GM18519 (cell line): ENCODE measurements around the gene RGS1.

Experiments
- ATAC-seq: cut with Tn5 transposase; IDR thresholded peaks from one replicate; pipeline ENCODE4 v1.9.1; 2021; ENCODE audit warnings: mild to moderate bottlenecking, moderate library complexity; ENCODE audit not compliant: unreplicated experiment, low FRiP score

Gene RGS1

DNA sequence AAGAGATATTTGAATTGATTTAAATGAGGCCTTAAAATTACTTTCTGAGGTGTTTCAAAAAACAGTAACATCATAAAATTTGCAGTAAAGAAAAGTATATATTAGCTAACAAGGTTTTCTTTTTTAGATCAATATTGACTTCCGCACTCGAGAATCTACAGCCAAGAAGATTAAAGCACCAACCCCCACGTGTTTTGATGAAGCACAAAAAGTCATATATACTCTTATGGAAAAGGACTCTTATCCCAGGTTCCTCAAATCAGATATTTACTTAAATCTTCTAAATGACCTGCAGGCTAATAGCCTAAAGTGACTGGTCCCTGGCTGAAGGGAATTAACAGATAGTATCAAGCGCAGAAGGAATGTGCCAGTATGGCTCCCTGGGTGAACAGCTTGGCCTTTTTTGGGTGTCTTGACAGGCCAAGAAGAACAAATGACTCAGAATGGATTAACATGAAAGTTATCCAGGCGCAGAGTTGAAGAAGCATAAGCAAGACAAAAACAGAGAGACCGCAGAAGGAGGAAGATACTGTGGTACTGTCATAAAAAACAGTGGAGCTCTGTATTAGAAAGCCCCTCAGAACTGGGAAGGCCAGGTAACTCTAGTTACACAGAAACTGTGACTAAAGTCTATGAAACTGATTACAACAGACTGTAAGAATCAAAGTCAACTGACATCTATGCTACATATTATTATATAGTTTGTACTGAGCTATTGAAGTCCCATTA, 3.6 kb downstream of the RGS1 start:
- ATAC-seq, result peak; percentile 17

DNA sequence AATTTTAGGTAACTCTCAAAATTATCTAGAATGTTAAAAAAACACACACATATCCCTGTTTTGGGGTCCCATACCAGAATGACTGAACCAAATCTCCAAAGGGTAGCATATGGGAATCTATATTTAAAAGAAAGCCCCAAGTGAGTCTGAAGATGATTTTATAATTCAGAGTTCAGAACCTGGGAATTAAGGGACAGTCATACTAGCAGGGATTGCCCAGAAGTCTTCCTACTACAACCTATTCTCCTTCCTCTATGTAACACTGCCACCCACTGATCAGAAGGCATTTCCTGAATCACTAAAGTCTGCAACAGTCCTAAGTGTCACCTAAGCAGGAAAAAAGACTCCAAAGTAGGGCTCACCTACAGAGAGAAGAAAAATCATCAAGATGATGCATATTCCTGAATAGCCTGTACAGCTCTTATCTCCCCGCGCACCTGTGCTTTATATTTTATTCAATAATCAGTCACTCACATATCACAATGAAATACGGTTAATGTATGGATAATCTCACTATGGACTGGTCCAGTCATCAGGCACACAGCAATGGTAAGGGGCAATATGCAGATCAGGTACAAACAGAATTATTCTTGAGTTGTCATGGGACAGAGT, 4.9 kb downstream of the RGS1 start:
- peak; percentile 22 for ATAC-seq

DNA sequence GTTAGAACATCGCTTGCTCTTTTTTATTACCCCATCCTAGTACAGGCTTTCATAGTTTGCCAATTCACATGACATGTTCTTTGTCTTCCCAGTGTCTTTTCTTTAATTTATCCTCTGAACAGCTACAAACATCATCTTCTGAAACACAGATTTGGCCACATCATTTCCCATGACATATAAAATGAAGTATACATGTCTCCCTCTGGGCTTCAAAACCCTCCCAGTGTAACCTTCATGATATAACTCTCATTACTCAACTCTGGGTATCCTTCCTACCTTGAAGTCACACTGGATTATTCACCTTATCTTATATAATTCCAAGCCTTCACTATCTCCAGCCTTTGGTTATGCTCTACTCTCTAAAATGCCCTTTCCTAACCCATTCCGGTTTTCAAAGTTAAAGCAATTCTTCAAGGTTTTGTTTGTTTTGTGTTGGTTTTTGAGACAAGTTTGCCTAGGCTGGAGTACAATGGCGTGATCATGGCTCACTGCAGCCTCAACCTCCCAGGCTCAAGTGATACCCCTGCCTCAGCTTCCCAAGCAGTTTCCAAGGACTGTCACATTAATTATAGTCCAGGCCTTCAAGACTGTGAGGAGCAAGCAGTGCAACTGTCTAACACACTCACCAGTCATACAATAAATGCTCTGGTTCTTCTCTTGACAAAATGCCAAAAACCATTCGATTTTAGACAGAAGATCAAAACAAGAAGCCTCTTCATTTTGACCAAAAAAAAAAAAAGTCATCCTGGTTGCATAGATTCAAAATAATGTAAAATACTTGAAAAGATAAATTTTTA, 5.8 kb downstream of the RGS1 start:
- ATAC-seq, result peak; percentile 5

DNA sequence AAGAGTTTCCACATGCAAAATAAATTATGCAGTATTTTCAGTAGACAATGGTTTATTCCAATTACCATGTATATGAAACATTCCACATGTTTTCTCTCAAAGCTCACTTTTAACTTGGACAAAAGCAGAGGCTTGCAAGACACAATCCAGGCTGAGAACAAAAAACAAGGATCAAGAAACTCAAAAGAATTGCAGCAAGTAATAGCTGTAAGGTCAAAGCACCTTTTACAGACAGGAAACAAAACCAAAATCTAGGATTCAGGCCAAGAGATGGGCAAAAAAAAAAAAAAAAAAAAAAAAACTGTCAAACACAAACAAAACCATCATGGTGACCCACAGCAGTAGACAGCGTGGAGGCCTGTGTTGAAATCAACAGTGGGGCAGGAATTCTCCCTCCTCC, 9.3 kb downstream of the RGS1 start:
- ATAC-seq, result no peak

DNA sequence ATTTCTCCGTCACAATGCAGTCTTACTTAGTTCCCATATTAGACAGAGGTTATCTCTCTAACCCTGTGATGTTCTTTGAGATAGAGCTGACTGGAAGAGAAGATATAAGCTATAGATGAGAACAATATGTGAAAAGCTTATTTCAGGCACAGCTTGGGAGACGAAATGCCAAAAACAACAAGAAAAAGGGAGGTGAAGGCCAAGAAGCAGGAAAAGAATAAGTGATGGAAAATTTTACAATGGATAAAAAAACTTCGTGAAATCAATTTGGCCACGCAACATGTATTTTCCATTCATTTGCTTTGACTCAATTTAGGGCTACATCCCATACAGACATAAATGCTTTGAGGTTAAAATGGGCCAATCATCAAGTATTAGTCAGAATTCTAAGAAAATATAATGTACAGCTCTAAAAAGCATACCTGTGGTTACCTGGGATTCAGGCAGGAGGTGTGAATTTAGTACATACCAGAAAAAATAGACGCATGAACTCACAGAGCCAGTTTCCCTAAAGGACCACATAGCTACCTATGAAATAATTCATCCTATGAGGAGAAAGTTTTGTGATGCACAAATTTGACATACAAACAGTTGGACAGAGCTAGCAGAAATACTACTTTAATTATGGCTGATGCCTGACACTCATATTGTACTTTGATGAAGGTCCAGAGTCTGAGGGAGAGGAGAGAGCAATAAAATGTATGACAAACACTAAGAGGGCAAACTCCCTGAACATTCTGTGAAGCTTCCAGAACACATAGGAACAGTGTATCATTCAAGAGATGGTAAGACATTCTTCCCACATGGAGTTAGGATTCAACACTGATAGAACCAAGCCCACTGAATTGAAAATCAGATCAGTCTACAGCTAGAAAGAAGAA, 12.1 kb downstream of the RGS1 start:
- no peak for ATAC-seq

DNA sequence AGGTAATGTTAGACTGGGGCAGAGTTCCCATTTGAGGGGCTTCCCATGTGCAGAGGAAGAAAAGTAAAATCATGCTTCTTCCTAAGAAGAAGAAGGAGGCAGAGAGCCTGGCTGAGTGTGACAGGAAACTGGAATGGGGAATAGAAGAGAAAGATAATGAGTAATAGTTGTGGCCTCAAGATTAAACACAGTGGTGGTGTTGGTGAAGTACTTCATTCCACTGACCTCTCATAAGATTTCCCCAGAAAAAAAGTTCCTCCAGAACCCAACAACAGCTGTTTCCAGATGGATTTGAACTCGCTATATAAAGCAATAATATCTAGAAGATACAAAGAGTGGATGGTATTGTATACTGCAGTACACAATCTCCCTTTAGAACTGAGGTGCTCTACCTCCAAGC, 13.0 kb downstream of the RGS1 start:
- ATAC-seq, result no peak

DNA sequence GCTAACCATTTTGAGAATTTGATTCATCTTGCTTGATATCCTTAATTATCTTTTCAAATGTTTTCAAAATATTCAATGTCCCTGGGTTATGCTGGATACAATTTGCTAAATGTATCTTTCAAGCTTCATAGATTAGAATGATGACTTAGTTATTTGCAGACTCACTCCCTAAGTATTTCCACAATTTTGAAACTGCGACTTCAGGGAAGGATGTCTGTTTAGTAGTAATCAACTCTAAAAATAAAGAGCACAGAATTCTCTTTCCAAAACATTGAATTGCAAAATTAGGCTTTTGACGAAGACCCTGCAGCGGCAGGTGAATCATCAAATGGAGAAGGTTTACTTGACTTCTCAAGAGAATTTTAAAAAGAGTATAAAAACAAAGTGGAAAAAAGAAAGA, 14.2 kb downstream of the RGS1 start:
- no peak for ATAC-seq

DNA sequence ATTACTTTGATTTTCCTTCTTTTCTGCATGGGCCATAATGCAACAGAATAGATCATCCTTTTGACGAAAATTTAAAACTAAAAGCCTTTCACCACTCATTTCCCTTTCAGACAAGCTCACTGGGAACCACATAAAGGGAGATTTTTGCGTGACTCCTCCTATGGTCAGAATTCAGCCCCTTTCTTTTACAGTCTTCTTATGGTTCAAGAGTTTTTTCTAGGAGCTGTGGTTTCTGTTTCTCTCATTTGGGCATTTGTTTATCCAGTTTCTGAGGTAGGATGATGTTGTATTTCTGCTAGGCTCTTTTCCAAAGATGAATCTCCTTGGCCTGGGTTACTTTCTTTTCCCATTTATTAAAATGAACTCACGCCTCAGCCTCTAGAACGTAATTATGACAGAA, 16.9 kb downstream of the RGS1 start:
- ATAC-seq, result no peak

DNA sequence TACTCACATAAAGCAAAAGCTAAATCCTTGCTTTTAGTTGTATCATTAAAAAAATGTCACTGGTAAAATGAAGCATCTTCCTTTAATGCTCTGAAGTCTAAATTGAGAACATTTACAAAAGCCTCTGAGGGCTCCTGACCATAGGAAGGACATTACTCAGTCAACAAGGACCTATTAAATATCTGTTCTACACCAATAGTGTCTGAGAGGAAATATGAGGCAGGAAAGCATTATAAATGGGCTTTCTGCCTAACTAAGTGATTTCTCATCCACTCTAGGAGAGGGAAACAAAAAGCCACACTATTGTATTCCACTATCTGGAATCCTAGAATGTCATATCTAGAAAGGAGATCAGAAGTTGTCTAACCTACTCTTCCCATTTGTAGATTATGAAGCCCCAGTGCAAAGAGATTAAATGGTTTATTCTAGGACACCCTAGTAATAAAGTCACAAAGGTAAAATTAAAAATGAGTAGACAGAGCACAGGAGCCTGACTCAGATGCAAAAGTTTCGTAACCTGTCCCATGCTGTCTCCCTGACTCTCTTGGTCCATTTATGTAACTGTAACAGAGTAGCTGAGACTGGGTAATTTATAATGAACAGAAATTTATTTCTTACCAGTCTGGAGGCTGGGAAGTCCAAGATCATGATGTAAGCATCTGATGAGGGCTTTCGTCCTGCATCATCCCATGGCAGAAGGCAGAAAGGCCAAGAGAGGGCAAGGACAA, 17.6 kb downstream of the RGS1 start:
- ATAC-seq, result no peak

DNA sequence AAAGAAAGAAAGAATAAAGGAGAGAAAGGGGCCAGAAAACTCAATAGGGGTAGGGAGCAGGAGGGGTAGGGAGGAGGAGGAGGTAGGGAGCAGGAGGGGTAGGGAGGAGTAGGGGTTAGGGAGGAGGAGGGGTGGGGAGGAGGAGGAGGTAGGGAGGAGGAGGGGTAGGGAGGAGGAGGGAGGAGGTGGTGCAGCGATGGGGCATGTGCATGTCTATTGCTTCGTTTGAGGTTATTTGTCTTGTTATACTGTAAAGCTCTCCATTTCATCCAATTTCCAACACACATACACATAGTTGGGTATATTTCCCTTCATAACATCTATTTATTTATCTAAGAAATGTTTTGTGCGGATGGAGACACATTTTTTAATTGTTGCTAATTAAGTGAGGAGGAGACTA, 19.7 kb downstream of the RGS1 start:
- ATAC-seq, result no peak

DNA sequence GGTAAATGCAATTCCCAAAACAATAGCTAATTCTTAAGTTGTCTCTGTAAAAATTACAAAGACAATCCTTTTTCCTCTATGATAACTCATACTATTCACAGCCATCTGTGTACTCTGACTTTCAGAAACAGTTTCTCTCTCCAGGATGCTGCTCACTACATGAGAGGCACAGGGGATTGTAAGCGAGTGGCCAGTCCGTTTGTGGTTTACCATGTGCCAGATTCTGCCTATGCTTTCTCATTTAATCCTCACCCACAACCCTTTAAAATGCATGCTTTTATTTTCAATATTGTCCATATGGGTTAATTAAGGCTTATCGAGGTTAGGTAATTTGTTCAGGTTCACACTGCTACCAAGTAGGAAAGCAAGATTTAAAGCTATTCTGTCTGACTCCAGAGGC, 23.0 kb downstream of the RGS1 start:
- no peak for ATAC-seq

DNA sequence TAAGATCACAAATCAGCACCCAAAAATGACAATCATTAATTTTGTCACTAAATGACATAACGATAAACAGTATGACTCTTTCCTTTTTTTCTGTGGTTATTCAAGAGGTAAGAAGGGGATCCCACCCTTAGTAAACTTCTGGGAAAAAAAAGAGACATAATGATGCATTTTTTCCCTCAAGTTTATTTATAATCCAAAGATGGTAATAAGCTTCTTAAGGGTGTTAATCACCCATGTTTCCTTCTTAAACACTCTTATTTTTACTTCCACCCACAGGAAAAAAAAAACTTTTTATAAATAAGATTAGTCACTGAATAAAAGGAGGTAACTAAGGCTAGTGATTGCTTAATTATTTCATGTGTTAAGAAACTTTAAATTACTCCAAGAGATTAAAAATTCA, 24.7 kb downstream of the RGS1 start:
- ATAC-seq, result no peak

DNA sequence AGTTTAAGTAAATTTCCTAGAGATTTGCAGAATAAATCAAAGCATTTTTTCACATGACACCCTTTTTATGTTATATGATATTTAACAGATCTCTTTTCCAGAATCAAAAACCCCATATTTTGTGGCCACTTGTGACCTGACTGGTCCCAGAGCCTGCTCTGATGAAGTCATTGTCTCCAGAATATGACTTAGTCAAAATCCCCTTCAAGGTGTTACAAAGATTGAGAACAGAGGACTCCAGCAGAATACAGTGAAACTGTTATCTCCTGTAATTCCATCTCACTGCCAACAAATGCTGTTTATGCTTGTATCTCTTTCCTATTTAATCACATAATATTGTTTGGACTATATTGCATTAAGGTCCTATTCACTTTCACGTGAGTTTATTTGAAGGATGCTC, 25.6 kb downstream of the RGS1 start:
- ATAC-seq, result peak; percentile 34

DNA sequence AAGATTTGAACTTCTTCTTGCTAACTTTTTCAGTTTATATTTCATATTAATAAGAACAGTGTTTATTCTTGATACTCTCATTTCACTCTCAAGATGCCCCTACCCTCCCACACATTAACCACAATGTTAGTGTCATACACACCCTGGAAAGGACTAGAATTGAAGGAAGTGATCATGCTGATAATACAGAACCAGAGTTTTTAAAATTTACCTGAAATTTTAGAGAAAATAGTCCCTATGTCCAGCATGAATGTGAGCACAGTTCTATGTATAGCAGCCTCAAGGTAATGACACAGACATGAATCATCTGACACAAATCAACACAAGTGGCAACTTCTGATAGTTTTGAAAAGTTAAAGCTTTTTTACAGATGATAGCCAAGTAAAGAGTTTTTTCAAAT, 26.0 kb downstream of the RGS1 start:
- peak; percentile 30 for ATAC-seq

DNA sequence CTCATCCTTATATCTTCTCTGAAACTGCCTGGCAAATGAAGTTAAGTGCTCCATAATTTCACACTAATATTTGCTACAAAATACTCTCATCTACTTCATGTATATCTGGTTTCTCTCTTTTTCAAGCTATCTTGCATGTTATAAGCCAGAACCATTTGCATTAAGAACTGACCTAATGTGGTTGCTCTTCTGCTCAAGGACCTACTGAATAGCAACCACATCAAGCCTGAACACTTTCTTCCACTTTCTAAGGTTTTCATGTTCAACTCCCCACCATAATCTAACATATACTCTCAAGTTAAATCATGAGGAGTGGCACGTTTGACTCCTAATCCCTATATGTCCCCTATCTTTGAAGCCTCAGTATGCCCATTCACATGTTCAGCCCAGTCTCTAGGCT, 27.2 kb downstream of the RGS1 start:
- no peak for ATAC-seq

DNA sequence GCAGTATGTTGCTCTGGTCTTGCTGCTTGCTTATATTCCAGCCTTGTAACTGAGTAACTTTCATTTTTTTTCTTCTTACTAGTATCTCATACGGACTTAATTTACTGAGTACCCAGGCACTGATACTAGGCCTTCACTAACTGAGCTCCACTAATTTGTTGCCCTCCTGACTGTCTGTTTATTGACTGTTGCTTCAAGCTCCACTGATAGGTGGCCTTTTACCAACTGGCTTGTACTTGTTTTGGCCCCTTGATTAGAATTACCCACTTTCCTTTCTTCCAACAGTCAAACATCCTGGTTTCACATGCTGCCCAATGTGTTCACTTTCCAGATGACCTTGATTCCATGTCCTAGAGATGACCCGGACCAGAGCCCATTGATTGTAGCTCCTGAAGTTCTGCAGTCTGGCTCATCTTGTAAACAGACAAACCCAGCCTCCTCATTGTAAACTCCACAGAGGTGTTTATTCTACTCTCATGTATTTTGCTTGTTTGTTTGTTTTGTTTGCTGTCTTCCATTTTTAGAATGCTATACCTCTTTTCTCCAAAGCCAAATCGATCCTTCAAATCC, 27.7 kb downstream of the RGS1 start:
- ATAC-seq, result no peak

DNA sequence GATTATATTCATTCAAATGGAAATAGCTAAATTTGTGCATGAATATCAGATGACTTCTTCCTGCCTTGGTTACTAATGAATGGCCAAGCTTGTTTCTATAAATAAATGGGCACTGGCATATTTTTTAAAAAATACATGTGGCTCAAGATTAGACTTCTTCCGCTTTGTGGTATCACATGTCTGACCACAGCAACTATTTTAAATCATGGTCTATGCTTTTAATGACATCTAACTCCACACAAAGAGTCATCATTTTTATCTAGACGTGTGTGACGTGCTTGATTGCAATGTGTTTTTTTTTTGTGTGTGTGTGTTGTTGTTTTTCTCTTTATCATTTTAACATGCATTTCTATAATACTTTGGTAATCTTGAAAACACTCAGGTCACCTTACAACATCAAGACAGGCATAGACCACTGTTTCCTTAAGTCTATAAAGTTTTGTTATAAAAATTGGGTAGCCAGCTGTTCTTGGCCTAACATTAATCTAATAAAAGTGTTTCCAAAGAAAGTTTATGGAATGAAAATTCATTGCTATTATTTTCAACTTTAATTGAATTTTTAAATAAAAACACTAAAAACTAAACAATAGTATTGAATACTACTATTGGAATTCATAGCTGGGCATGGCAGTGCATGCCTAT, 29.5 kb downstream of the RGS1 start:
- ATAC-seq, result peak; percentile 36

DNA sequence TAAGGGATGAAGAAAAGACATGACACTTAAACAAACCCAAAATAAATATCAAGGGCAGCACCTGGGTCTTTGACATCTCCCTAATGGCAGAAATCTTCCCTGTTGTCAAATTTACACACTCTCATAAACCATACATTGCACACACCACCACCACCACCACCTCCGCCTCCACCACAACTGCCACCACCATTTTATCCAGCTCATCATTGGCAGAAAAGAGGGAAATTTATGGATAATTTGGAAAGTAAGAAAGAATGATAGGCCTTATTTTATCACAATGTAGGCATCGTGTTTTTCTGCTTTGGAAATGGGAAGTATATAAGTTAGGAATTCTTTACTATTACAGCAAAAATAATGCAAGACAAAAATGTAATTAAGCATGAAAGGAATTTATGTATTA, 33.1 kb downstream of the RGS1 start:
- no peak for ATAC-seq
